H1 (cell line): ENCODE results near the gene EXOC6. TPM values are rescaled to one million over a fixed set of nuclear protein-coding genes. Genes with fewer than 3 reads are reported as not detected.

Source experiments
- EZH2 ChIP-seq: fragments of 200-600 bp; sonication (generic); IDR thresholded peaks from 2 replicates; pipeline ENCODE4 v1.7.1; 2012; ENCODE audit warnings: low read depth, mild to moderate bottlenecking, moderate library complexity, low read length, inconsistent platforms; ENCODE audit not compliant: severe bottlenecking
- NANOG ChIP-seq: IDR thresholded peaks from 2 replicates; pipeline ENCODE4 v1.6.1; 2011; ENCODE audit warnings: low read length, low read depth, mild to moderate bottlenecking, inconsistent platforms; ENCODE audit not compliant: insufficient read depth, poor library complexity, severe bottlenecking
- PHF8 ChIP-seq: fragments of 200-600 bp; sonication (generic); conservative IDR thresholded peaks from 2 replicates; pipeline ENCODE4 v1.7.1; 2012; ENCODE audit warnings: low read depth, mild to moderate bottlenecking, inconsistent platforms, low read length, moderate library complexity
- SAP30 ChIP-seq: fragments of 300-600 bp; sonication (generic); IDR thresholded peaks from 2 replicates; pipeline ENCODE4 v1.7.1; 2012; ENCODE audit warnings: low read length, moderate library complexity, mild to moderate bottlenecking, inconsistent platforms; ENCODE audit not compliant: insufficient read depth, insufficient replicate concordance
- polyA plus RNA-seq, 7 experiments: library from polyadenylated mRNA; depleted of rRNA in 3 of 7; stranded (reverse) in 5 of 7; unstranded in 2 of 7; fragments of >200 nt in 5 of 7; fragments of 200-250 nt in 2 of 7; gene quantifications; 1 replicate in 5 of 7; 2 replicates in 1 of 7; 4 replicates in 1 of 7; pipeline versions ENCODE4 v1.2.1 to v1.2.3, GENCODE V29; 2011 to 2013; ENCODE audit warnings: missing spikeins in 2 of 7, mixed read lengths in 2 of 7
- total RNA-seq: library from RNA; stranded (reverse); fragmentation: NEBNext Ultra II Directional; extraction: Animal tissue kit (Norgen Biotek cat#: 25700); gene quantifications from 2 replicates; pipeline ENCODE4 v1.2.1, GENCODE V29; 2021

Gene EXOC6
- total and polyA plus RNA-seq, 2 of the 8 experiments (the other 6 are each of a cell fraction or from before 2014, with no cell fraction given), result 1.7 to 4.5 TPM

GRCh38 chr10:92913973-92914372 lies 65.7 kb downstream of the EXOC6 start (continued):
- TF ChIP-seq EZH2 (no peak), PHF8 (no peak), SAP30 (no peak), NANOG (no peak)
